Right lobe of liver (tissue), 4 donors: Measurements from ENCODE around the gene KCNE3.

ENCODE experiments used
- CTCF ChIP-seq, 4 donors: fragments of 200-600 bp in 3 of 4; fragments of 450-650 bp in 1 of 4; IDR thresholded peaks; one replicate each; pipeline versions ENCODE4 v1.5.1 to v1.8.0; 2016 to 2022; ENCODE audit warnings: antibody characterized with exemption in 4 of 4, mild to moderate bottlenecking in 2 of 4
- POLR2A ChIP-seq: fragments of 450-650 bp; IDR thresholded peaks from one replicate; pipeline ENCODE4 v1.6.1; 2017; ENCODE audit warnings: antibody characterized with exemption, mild to moderate bottlenecking
- donor health status: DM: no; HTN: no; CAD: no.
- donor health status: DM: no; HTN: no; CAD: no.
- donor health status: DM: no; HTN: yes; CAD: no.

- no peak for TF ChIP-seq CTCF (IDR thresholded peaks at IDR 0.05)
- TF ChIP-seq POLR2A: no peak
These were observed 7.3 kb downstream of the KCNE3 start for GRCh38 chr11:74460065-74460464.
